GM21360 (cell line): ENCODE measurements around the gene BCAS3.
"Not testable (repeated sequence)": the region's sequence is repeated elsewhere in the genome, so short reads cannot be mapped to it uniquely, and the experiment has no call there.

ENCODE experiments used
- ATAC-seq: cut with Tn5 transposase; IDR thresholded peaks from one replicate; pipeline ENCODE4 v1.9.1; 2021; ENCODE audit warnings: mild to moderate bottlenecking, moderate library complexity; ENCODE audit not compliant: unreplicated experiment

BCAS3 gene

GRCh38 chr17:60671482-60671881 is 6.2 kb upstream of the BCAS3 start:
- ATAC-seq = no peak

- not testable (repeated sequence) for ATAC-seq
Measured at GRCh38 chr17:60674637-60675036, 3.0 kb upstream of the BCAS3 start.

- ATAC-seq = no peak
Measured at GRCh38 chr17:60675997-60676396, 1.7 kb upstream of the BCAS3 start.

- ATAC-seq = no peak
Measured at GRCh38 chr17:60676758-60677307, 818 bp upstream of the BCAS3 start.

GRCh38 chr17:60678118-60678444 is 430 bp downstream of the BCAS3 start:
- ATAC-seq = peak; percentile 1

- ATAC-seq = no peak
Measured at GRCh38 chr17:60679287-60679686, 1.6 kb downstream of the BCAS3 start.

GRCh38 chr17:60680754-60681153 is 3.1 kb downstream of the BCAS3 start:
- ATAC-seq = no peak

GRCh38 chr17:60685437-60685836 is 7.8 kb downstream of the BCAS3 start:
- no peak for ATAC-seq

- no peak for ATAC-seq
Measured at GRCh38 chr17:60695960-60696359, 18.3 kb downstream of the BCAS3 start.

- ATAC-seq = no peak
Measured at GRCh38 chr17:60699090-60699489, 21.4 kb downstream of the BCAS3 start.

- ATAC-seq = no peak
Measured at GRCh38 chr17:60704170-60704569, 26.5 kb downstream of the BCAS3 start.

GRCh38 chr17:60712675-60713074 is 35.0 kb downstream of the BCAS3 start:
- ATAC-seq = no peak

GRCh38 chr17:60713608-60714007 is 36.0 kb downstream of the BCAS3 start:
- no peak for ATAC-seq

- no peak for ATAC-seq
Measured at GRCh38 chr17:60716766-60717165, 39.1 kb downstream of the BCAS3 start.

GRCh38 chr17:60717814-60718213 is 40.2 kb downstream of the BCAS3 start:
- ATAC-seq = no peak

GRCh38 chr17:60720763-60721531 is 43.3 kb downstream of the BCAS3 start:
- no peak for ATAC-seq

GRCh38 chr17:60724647-60725046 is 47.0 kb downstream of the BCAS3 start:
- no peak for ATAC-seq

- ATAC-seq = no peak
Measured at GRCh38 chr17:60729854-60730253, 52.2 kb downstream of the BCAS3 start.

GRCh38 chr17:60730273-60730672 is 52.6 kb downstream of the BCAS3 start:
- no peak for ATAC-seq

- no peak for ATAC-seq
Measured at GRCh38 chr17:60738287-60738686, 60.6 kb downstream of the BCAS3 start.

- ATAC-seq = no peak
Measured at GRCh38 chr17:60740584-60740983, 62.9 kb downstream of the BCAS3 start.

GRCh38 chr17:60741031-60741430 is 63.4 kb downstream of the BCAS3 start:
- no peak for ATAC-seq

- no peak for ATAC-seq
Measured at GRCh38 chr17:60743282-60743681, 65.6 kb downstream of the BCAS3 start.
